Measurements from ENCODE around the gene PTPRN2. TPM values are rescaled to one million over a fixed set of nuclear protein-coding genes. Genes with fewer than 3 reads are reported as not detected.

Gene PTPRN2
- total RNA-seq, 1 experiment from 2014 or later, result 0.11 TPM

- ChIA-PET CTCF (no interaction called here), POLR2A (ENCODE audit: low non-redundant PET) (no interaction called here)
- DNase-seq (ENCODE audit: low spot score), result no peak
- H3K4me3 ChIP-seq (ENCODE audit: low read depth, low read length, poor library complexity, severe bottlenecking), result no peak overlapping the region
- intact Hi-C loops (cut with micrococcal nuclease; ENCODE audit: unreplicated experiment), result no loop called here
- no peak for TF ChIP-seq EZH2 (IDR thresholded peaks at IDR 0.05; ENCODE audit: borderline replicate concordance, low read depth, low read length, poor library complexity, severe bottlenecking)
- TF ChIP-seq, protein P1, sequence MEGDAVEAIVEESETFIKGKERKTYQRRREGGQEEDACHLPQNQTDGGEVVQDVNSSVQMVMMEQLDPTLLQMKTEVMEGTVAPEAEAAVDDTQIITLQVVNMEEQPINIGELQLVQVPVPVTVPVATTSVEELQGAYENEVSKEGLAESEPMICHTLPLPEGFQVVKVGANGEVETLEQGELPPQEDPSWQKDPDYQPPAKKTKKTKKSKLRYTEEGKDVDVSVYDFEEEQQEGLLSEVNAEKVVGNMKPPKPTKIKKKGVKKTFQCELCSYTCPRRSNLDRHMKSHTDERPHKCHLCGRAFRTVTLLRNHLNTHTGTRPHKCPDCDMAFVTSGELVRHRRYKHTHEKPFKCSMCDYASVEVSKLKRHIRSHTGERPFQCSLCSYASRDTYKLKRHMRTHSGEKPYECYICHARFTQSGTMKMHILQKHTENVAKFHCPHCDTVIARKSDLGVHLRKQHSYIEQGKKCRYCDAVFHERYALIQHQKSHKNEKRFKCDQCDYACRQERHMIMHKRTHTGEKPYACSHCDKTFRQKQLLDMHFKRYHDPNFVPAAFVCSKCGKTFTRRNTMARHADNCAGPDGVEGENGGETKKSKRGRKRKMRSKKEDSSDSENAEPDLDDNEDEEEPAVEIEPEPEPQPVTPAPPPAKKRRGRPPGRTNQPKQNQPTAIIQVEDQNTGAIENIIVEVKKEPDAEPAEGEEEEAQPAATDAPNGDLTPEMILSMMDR (conservative IDR thresholded peaks at IDR 0.05; ENCODE audit: low read depth, low read length), result no peak
- no peaks in the 10 kb centered on the region for H3K4me1 ChIP-seq (ENCODE audit: insufficient read depth, low read length, poor library complexity, severe bottlenecking)
- H3K27me3 ChIP-seq (replicated peaks; ENCODE audit: insufficient read depth, low read depth, low read length, poor library complexity), result no peaks in the 10 kb centered on the region
- no peaks in the 10 kb centered on the region for H3K36me3 ChIP-seq (ENCODE audit: insufficient read depth, low read length, poor library complexity, severe bottlenecking)
- H3K9me3 ChIP-seq (ENCODE audit: low read depth, low read length, poor library complexity, severe bottlenecking), result no peaks in the 10 kb centered on the region
- no peak overlapping the region for H3K27ac ChIP-seq (ENCODE audit: low read depth, low read length, poor library complexity, severe bottlenecking)
- no TSS peak for BruUV-seq (replicated peaks)
Measured at GRCh38 chr7:157824819-157825121, 762.9 kb downstream of the PTPRN2 start.

- H3K36me3 ChIP-seq (ENCODE audit: insufficient read depth, low read length, poor library complexity, severe bottlenecking), result no peaks in the 10 kb centered on the region
- no peaks in the 10 kb centered on the region for H3K4me1 ChIP-seq (ENCODE audit: insufficient read depth, low read length, poor library complexity, severe bottlenecking)
- no TSS peak for BruUV-seq (replicated peaks)
- ChIA-PET CTCF (no interaction called here), POLR2A (ENCODE audit: low non-redundant PET) (no interaction called here)
- TF ChIP-seq EZH2 (IDR thresholded peaks at IDR 0.05; ENCODE audit: borderline replicate concordance, low read depth, low read length, poor library complexity, severe bottlenecking), result no peak
- TF ChIP-seq, protein P1 (conservative IDR thresholded peaks at IDR 0.05; ENCODE audit: low read depth, low read length), result no peak
- H3K27me3 ChIP-seq (replicated peaks; ENCODE audit: insufficient read depth, low read depth, low read length, poor library complexity), result no peaks in the 10 kb centered on the region
- intact Hi-C loops (cut with micrococcal nuclease; ENCODE audit: unreplicated experiment), result no loop called here
- DNase-seq (ENCODE audit: low spot score), result no peak
- H3K4me3 ChIP-seq (ENCODE audit: low read depth, low read length, poor library complexity, severe bottlenecking), result no peak overlapping the region
- H3K27ac ChIP-seq (ENCODE audit: low read depth, low read length, poor library complexity, severe bottlenecking), result no peak overlapping the region
- H3K9me3 ChIP-seq (ENCODE audit: low read depth, low read length, poor library complexity, severe bottlenecking), result no peaks in the 10 kb centered on the region
Measured at GRCh38 chr7:157824011-157824818, 763.4 kb downstream of the PTPRN2 start.

DNA sequence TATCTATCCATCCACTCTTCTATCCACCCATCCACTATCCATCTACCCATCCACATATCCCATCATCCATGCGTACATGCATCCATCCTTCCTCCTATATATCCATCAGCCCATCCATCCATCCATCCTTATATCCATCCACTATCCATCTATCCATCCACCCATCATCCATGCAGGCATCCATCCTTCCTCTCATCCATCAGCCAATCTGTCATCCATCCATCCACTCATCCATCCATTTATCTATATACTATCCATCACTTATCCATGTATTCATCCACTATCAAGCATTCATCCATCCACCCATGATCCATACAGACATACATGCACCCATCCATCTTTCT is 765.0 kb downstream of the PTPRN2 start:
- H3K9me3 ChIP-seq (ENCODE audit: low read depth, low read length, poor library complexity, severe bottlenecking), result no peaks in the 10 kb centered on the region
- intact Hi-C loops (cut with micrococcal nuclease; ENCODE audit: unreplicated experiment), result no loop called here
- ChIA-PET POLR2A (ENCODE audit: low non-redundant PET) (no interaction called here), CTCF (no interaction called here)
- H3K4me1 ChIP-seq (ENCODE audit: insufficient read depth, low read length, poor library complexity, severe bottlenecking), result no peaks in the 10 kb centered on the region
- BruUV-seq (replicated peaks), result no TSS peak
- no peak overlapping the region for H3K27ac ChIP-seq (ENCODE audit: low read depth, low read length, poor library complexity, severe bottlenecking)
- DNase-seq (ENCODE audit: low spot score), result no peak
- no peaks in the 10 kb centered on the region for H3K27me3 ChIP-seq (replicated peaks; ENCODE audit: insufficient read depth, low read depth, low read length, poor library complexity)
- no peak overlapping the region for H3K4me3 ChIP-seq (ENCODE audit: low read depth, low read length, poor library complexity, severe bottlenecking)
- TF ChIP-seq, protein P1 (conservative IDR thresholded peaks at IDR 0.05; ENCODE audit: low read depth, low read length), result no peak
- TF ChIP-seq EZH2 (IDR thresholded peaks at IDR 0.05; ENCODE audit: borderline replicate concordance, low read depth, low read length, poor library complexity, severe bottlenecking), result no peak
- no peaks in the 10 kb centered on the region for H3K36me3 ChIP-seq (ENCODE audit: insufficient read depth, low read length, poor library complexity, severe bottlenecking)

All from A673 (cell line).